ENCODE measurements around the gene TAGLN2. TPM values are rescaled to one million over a fixed set of nuclear protein-coding genes. Genes with fewer than 3 reads are reported as not detected.

Gene TAGLN2
- total RNA-seq, result 100 to 1,000 TPM; 453 to 454 TPM

DNA sequence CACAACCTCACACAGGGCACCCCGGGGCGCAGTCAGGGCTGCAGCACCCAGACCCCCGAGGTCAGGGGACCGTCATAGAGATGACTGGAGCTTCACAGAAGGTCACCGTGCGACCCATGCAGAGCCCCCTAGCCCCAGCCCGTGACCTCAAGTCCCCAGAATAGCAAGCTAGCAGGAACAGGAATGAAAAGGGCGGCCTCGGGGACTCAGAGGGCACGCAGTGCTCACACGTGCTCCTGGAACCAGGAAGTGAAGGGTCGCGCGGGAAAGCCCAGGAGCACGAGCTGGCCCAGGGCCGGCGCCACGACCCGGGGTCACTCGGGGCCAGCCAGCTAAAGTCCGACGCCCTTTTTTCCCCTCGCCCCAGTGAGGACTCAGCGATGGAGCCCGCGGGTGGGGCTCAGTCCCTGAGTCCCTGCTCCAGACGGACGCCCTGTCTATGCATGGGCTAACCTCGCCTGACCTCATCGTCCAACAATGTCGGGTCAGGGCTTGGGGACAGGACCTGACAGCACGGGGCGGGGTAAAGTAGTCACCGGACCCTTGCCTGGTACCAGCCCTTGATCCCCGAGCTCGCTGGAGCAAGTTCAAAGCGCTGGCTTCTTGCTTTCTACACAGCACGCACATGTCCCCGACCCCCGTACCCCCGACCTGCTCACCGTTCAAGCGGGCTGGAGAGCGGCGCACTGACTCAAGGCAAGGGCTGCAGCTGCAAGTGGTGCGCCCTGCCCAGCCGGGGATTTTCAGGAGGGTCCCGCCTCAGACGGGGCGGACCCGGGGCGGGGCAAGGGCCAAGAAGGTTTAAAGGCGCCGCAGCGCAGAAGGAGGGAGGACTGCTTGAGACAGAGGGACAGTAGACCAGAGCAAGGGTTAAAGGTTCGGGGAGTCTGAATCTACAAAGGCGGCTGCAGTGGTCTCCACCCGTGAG is at the start of gene TAGLN2:
Gene TAGLN2, minus strand, starts transcription at position 717 of the 928 bp plus-strand sequence. CDS start 4,998 bp downstream, outside the sequence.
- CTCF ChIA-PET, result interaction anchor here (0.6 to 6.0 kb wide), 10 partner anchors 11 to 160 kb away, joined by 3 to 41 read pairs (median 4); no protein-coding TSS in a partner anchor
- H3K4me3 Mint-ChIP-seq, result peak within 1 kb of the TSS; percentile 91
- peak within 1 kb of the TSS; percentile 93 for H3K27ac Mint-ChIP-seq
- no peaks in the 10 kb centered on the region for H3K27me3 Mint-ChIP-seq (ENCODE audit: low read depth)
- intact Hi-C loops (cut with micrococcal nuclease), result loop anchor here (1.0 to 10.0 kb wide), 12 partner anchors 32 to 912 kb away; partner anchors contain the start of genes AIM2, CD84, DUSP23 and IGSF8
- H3K4me1 Mint-ChIP-seq (ENCODE audit: low read depth), result peaks cover 43% of the 10 kb centered on the region
- DNase-seq, result peak; percentile 89
- H3K9me3 Mint-ChIP-seq, result no peaks in the 10 kb centered on the region
- H3K36me3 Mint-ChIP-seq (ENCODE audit: low read depth), result peaks cover 21% of the 10 kb centered on the region

DNA sequence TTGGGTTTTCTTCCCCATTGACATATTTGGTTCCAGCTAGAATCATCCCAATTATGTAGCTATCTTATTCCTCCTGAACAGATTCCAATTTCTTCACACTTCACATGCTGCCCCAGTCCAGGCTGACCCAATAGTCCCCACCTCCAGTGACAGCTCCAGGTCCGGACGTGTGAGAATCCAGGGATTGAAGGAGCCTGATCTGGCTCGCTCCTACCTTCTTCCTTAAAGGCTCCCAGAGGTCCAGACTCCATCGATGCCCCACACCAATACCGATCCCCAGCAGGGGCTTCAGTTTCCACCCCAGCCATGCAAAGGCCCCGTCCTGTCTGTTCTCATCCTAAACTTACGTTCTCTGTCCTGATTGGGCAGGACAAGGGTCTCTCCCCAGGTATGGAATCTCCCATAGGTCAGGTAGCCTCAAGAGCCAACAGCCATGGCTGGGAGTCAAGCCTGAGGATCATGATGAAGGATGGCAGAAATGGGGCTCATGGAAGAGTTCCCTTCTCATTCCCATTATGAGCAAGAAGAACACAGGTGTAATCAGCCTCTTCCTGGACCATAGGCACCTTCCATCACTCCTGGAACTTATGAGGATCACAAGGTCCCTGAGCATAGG is 49.2 kb upstream of the TAGLN2 start:
- no peaks in the 10 kb centered on the region for H3K27me3 Mint-ChIP-seq (ENCODE audit: low read depth)
- H3K36me3 Mint-ChIP-seq (ENCODE audit: low read depth), result no peaks in the 10 kb centered on the region
- H3K9me3 Mint-ChIP-seq, result no peaks in the 10 kb centered on the region
- DNase-seq, result no peak
- no peak overlapping the region for H3K27ac Mint-ChIP-seq
- no peak overlapping the region for H3K4me3 Mint-ChIP-seq
- CTCF ChIA-PET, result no interaction called here
- no peaks in the 10 kb centered on the region for H3K4me1 Mint-ChIP-seq (ENCODE audit: low read depth)
- intact Hi-C loops (cut with micrococcal nuclease), result no loop called here

DNA sequence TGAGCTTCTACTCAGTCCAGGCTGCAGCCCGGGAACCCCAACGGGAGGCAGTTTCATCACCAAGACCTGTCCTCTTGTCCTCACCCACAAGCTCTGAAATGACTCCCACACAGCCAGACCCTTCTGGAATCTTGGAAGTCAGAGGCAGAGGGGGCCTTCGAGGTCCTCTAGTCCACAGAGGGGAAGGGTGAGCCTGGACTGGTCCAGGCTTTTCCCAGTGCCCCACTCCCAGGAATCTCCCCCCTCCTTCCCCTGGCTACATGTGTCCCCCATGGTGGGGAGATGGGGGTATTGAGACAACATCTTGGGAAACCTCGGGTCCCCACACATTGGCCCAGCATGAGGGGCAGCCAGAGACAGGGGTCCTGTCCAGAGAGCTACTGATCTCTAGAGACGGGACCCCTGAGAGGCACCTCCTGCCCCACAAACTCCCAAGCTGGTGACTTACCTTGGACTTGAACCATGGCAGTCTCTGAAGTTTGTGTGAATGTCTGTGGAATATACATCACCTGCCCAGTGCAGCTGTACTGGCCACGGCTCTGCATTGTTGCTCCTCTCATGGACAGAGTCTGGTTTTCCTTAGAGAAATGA is 48.1 kb upstream of the TAGLN2 start:
- Mint-ChIP-seq H3K9me3 (no peaks in the 10 kb centered on the region), H3K4me3 (no peak overlapping the region), H3K27ac (no peak overlapping the region), H3K27me3 (ENCODE audit: low read depth) (peaks cover 4% of the 10 kb centered on the region), H3K4me1 (ENCODE audit: low read depth) (no peaks in the 10 kb centered on the region), H3K36me3 (ENCODE audit: low read depth) (no peaks in the 10 kb centered on the region)
- intact Hi-C loops (cut with micrococcal nuclease), result no loop called here
- no peak for DNase-seq
- CTCF ChIA-PET, result interaction anchor here (1.1 kb wide), 1 partner anchor 32 kb away, joined by 4 read pairs; no protein-coding TSS in a partner anchor

DNA sequence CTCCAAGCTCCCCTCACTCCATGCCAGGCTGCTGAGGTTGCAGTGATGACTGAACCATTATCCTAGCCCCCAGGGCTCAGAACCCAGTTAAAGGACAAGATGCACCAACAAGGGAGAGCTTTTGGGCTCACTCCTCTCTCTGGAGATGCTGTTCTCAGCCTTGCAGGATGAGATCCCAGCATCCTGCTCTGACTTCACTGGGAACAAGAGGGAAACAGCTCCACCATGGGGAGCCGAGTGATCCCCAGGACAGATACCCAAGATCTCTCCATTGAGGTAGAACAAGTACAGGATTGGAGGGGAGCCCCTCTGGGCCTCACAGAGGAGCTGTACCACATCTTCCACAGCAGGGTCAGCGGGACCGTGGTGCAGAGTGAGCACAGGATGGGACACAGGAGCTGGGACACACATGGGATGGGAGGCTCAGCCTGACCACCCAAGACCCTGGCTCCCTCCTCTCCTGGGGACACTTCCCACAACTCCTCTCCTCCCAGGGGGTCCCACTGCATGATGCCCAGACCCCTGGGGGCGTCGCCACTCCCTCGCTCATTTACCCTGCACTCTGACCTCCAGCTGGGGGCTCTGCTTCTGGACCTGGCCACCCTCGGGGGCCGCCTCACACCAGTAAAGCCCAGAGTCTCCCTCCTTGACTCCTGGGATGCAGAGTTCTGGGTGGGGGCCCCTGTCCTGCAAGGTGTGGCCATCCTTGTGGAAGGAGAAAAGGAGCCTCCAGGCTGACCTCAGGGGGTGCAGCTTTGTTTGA is 47.3 kb upstream of the TAGLN2 start:
- Mint-ChIP-seq H3K9me3 (no peaks in the 10 kb centered on the region), H3K27me3 (ENCODE audit: low read depth) (peaks cover 9% of the 10 kb centered on the region), H3K4me3 (no peak overlapping the region), H3K27ac (no peak overlapping the region), H3K36me3 (ENCODE audit: low read depth) (no peaks in the 10 kb centered on the region), H3K4me1 (ENCODE audit: low read depth) (no peaks in the 10 kb centered on the region)
- intact Hi-C loops (cut with micrococcal nuclease), result no loop called here
- no peak for DNase-seq
- CTCF ChIA-PET, result interaction anchor here (1.1 to 1.5 kb wide), 3 partner anchors 17 to 35 kb away, joined by 3 to 7 read pairs (median 4); no protein-coding TSS in a partner anchor

DNA sequence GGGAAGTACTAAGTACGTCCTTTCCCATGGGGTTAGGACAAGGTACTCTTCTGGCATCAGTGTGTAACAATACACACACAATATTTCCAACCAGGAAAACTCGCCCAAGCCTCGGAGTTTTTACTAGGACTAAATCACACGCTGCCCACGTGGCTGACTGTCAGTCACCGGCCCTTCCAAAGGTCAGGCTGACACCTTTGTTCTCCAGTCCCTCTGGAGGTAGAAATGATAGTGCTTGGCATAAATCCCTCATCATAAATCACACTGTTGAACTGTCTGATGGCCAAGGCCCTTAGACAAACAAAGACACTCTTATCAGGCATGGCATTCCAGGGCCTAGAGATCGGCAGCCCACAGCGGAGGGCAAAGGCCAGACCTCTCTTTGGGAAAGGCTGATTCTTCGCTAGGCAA is 45.6 kb upstream of the TAGLN2 start:
- H3K4me3 Mint-ChIP-seq, result no peak overlapping the region
- DNase-seq, result no peak
- CTCF ChIA-PET, result no interaction called here
- H3K4me1 Mint-ChIP-seq (ENCODE audit: low read depth), result no peaks in the 10 kb centered on the region
- H3K27ac Mint-ChIP-seq, result no peak overlapping the region
- H3K9me3 Mint-ChIP-seq, result no peaks in the 10 kb centered on the region
- peaks cover 13% of the 10 kb centered on the region for H3K27me3 Mint-ChIP-seq (ENCODE audit: low read depth)
- no peaks in the 10 kb centered on the region for H3K36me3 Mint-ChIP-seq (ENCODE audit: low read depth)
- intact Hi-C loops (cut with micrococcal nuclease), result no loop called here

DNA sequence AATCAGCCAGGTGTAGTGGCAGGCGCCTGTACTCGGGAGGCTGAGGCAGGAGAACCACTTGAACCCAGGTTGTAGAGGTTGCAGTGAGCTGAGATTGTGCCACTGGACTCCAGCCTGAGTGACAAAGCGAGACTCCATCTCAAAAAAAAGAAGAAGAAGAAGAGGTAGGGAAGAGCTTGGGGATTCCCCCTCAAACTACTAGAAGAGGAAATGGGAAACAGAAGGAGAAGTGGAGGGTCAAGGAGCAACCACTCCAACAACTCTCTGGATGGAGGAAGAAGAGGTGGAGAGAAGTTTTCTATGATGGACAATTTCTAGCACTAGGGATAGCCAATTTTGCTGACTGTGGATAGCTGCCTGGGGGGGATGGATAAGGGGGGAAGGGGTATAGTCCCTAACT is 43.6 kb upstream of the TAGLN2 start:
- Mint-ChIP-seq H3K27ac (no peak overlapping the region), H3K27me3 (ENCODE audit: low read depth) (peaks cover 13% of the 10 kb centered on the region), H3K9me3 (no peaks in the 10 kb centered on the region), H3K36me3 (ENCODE audit: low read depth) (no peaks in the 10 kb centered on the region), H3K4me1 (ENCODE audit: low read depth) (no peaks in the 10 kb centered on the region), H3K4me3 (no peak overlapping the region)
- CTCF ChIA-PET, result no interaction called here
- intact Hi-C loops (cut with micrococcal nuclease), result no loop called here
- no peak for DNase-seq

DNA sequence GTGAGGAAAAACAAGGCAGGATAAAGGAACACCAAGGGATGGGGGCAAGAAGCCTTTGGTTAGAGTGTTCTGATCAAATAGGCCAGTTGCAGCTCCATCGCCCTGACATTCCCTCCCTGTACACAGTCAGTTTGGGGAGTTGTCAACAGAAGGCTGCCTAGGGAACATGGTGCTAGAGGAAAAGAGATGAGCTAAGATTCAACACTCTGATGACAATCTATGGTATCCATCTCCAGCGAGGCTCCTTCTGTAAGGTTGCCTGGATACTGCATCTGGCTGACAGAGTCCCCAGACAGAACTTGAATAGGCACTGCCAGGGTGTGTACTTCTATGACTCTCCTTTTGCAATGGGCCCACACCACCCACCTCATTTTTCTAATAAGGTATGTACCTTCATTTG is 40.0 kb upstream of the TAGLN2 start:
- H3K27me3 Mint-ChIP-seq (ENCODE audit: low read depth), result peaks cover 13% of the 10 kb centered on the region
- no peaks in the 10 kb centered on the region for H3K36me3 Mint-ChIP-seq (ENCODE audit: low read depth)
- intact Hi-C loops (cut with micrococcal nuclease), result no loop called here
- H3K9me3 Mint-ChIP-seq, result no peaks in the 10 kb centered on the region
- H3K4me3 Mint-ChIP-seq, result no peak overlapping the region
- CTCF ChIA-PET, result no interaction called here
- no peak for DNase-seq
- H3K27ac Mint-ChIP-seq, result no peak overlapping the region
- no peaks in the 10 kb centered on the region for H3K4me1 Mint-ChIP-seq (ENCODE audit: low read depth)

DNA sequence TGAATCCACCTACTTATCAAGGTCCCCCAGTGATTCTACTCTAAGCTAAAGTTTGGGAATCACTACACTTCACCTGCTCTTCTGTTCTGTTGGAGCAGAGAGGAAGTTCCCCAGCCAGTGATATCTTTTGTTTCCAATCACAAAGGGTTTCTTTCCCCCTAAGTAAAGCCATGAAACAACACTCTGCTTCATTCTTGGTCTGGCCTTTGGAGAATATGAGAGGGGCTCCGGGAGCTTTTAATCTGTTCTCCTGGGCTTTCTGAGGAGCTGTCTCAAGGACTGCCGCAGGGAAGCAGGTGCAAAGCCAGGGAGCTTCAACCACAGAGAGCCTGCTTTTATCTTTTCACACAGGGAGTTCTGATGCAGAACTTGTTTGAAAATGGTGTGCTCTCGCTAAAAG is 38.8 kb upstream of the TAGLN2 start:
- H3K27ac Mint-ChIP-seq, result no peak overlapping the region
- DNase-seq, result no peak
- H3K9me3 Mint-ChIP-seq, result no peaks in the 10 kb centered on the region
- no peaks in the 10 kb centered on the region for H3K4me1 Mint-ChIP-seq (ENCODE audit: low read depth)
- CTCF ChIA-PET, result no interaction called here
- intact Hi-C loops (cut with micrococcal nuclease), result no loop called here
- no peaks in the 10 kb centered on the region for H3K36me3 Mint-ChIP-seq (ENCODE audit: low read depth)
- peaks cover 14% of the 10 kb centered on the region for H3K27me3 Mint-ChIP-seq (ENCODE audit: low read depth)
- H3K4me3 Mint-ChIP-seq, result no peak overlapping the region

DNA sequence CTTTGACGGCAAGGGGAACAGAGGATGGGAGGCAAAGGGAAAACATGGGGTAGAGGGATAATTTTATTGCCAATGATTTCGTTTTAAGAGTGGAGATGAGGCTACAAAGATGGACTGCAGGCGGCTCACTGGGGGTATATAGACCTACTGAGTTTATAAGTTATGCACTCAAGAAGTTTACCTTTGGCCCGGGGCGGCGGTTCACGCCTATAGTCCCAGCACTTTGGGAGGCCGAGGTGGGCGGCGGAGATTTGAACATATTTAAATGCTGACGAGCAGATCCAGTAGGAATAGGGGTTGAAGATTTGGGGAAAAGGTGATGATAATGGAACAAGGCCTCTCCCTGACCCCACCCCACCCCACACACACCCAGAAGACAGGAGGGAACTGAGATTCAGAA is 36.9 kb upstream of the TAGLN2 start:
- Mint-ChIP-seq H3K27me3 (ENCODE audit: low read depth) (peaks cover 8% of the 10 kb centered on the region), H3K27ac (no peak overlapping the region), H3K4me1 (ENCODE audit: low read depth) (peaks cover 4% of the 10 kb centered on the region), H3K9me3 (no peaks in the 10 kb centered on the region), H3K36me3 (ENCODE audit: low read depth) (no peaks in the 10 kb centered on the region), H3K4me3 (no peak overlapping the region)
- CTCF ChIA-PET, result no interaction called here
- intact Hi-C loops (cut with micrococcal nuclease), result no loop called here
- no peak for DNase-seq

DNA sequence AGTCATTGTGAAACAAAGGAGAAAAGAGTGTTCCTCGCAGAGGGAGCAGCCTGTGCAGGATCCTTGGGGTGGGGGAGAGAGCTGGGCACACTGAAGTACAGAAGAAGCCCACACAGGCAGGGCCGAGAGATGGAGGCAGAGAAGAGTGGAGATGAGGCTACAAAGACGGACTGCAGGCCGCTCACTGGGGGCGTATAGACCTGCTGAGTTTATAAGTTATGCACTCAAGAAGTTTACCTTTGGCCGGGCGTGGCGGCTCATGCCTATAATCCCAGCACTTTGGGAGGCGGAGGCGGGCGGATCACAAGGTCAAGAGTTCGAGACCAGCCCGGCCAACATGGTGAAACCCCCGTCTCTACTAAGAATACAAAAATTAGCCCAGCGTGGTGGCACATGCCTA is 36.3 kb upstream of the TAGLN2 start:
- CTCF ChIA-PET, result interaction anchor here (0.5 kb wide), 1 partner anchor 17 kb away, joined by 3 read pairs; no protein-coding TSS in a partner anchor
- no peak overlapping the region for H3K4me3 Mint-ChIP-seq
- H3K4me1 Mint-ChIP-seq (ENCODE audit: low read depth), result peaks cover 4% of the 10 kb centered on the region
- H3K36me3 Mint-ChIP-seq (ENCODE audit: low read depth), result no peaks in the 10 kb centered on the region
- no peak overlapping the region for H3K27ac Mint-ChIP-seq
- H3K9me3 Mint-ChIP-seq, result no peaks in the 10 kb centered on the region
- intact Hi-C loops (cut with micrococcal nuclease), result no loop called here
- no peak for DNase-seq
- peaks cover 8% of the 10 kb centered on the region for H3K27me3 Mint-ChIP-seq (ENCODE audit: low read depth)

DNA sequence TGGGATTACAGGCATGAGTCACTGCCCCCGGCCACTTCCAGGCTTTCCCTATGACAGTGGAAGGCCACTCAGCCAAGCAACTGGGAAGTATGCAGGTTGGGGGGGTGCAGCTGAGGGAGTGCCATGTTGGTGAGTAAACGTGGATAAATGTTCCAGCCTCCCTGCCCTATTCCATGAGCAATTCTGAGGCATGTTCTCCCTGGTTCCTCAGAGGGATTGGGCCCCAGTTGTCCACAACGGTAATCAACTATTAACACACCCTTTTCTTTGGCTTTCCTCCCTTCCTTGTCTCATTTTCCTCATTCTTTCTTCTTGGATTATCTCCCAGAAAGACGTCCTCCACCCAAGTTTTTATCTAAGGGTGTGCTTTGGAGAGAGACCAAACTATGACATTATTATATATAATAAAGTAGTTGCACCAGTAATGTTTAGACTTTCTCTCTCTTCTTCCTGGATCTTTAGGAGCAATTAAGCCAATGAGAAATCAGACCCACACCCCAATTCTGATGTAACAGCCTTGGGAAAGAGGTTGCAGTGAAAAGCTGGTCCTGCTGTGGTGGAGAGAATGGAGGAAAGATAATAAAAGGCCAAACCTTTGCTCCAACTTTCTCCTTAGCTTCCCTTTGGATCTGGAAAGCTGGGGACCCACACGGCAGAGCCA is 35.5 kb upstream of the TAGLN2 start:
- no peak for DNase-seq
- H3K27me3 Mint-ChIP-seq (ENCODE audit: low read depth), result peaks cover 6% of the 10 kb centered on the region
- intact Hi-C loops (cut with micrococcal nuclease), result no loop called here
- H3K4me1 Mint-ChIP-seq (ENCODE audit: low read depth), result peaks cover 4% of the 10 kb centered on the region
- H3K36me3 Mint-ChIP-seq (ENCODE audit: low read depth), result no peaks in the 10 kb centered on the region
- no peak overlapping the region for H3K27ac Mint-ChIP-seq
- H3K9me3 Mint-ChIP-seq, result no peaks in the 10 kb centered on the region
- CTCF ChIA-PET, result interaction anchor here (0.5 kb wide), 1 partner anchor 18 kb away, joined by 3 read pairs; no protein-coding TSS in a partner anchor
- H3K4me3 Mint-ChIP-seq, result no peak overlapping the region

All from activated naive CD4-positive, alpha-beta T cell treated with anti-CD3 and anti-CD28 coated beads for 36 hours (primary cell).